ENCODE results near the gene ALAS1. TPM values are rescaled to one million over a fixed set of nuclear protein-coding genes. Genes with fewer than 3 reads are reported as not detected.

ALAS1 gene
- total and polyA plus RNA-seq, 2 experiments from 2014 or later, result 85.3 to 90.1 TPM

GRCh38 chr3:52204337-52205073, 6.5 kb downstream of the ALAS1 start:
- 88% methylated on average over 10 of the region's 10 CpGs for WGBS (ENCODE audit: low lambda C conversion rate, missing lambda C conversion rate)
- DNase-seq (ENCODE audit: low spot score), result no peak

GRCh38 chr3:52205727-52206372, 7.9 kb downstream of the ALAS1 start:
- Histone ChIP-seq H3K4me1 (ENCODE audit: insufficient read depth) (peaks cover 10% of the 10 kb centered on the region), H3K27me3 (no peaks in the 10 kb centered on the region), H3K9me3 (ENCODE audit: low read depth) (no peaks in the 10 kb centered on the region), H3K4me2 (no peak overlapping the region), H4K20me1 (ENCODE audit: insufficient read depth, poor library complexity, severe bottlenecking) (no peaks in the 10 kb centered on the region), H3K4me3 (no peak overlapping the region), H3K79me2 (peaks cover 11% of the 10 kb centered on the region), H3K9me2 (replicated peaks; ENCODE audit: insufficient read depth) (no peaks in the 10 kb centered on the region), H3K27ac (no peak overlapping the region), H3K36me3 (replicated peaks; ENCODE audit: insufficient read depth, low read depth) (peaks cover 10% of the 10 kb centered on the region), H2AFZ (no peak overlapping the region)
- TF ChIP-seq EZH2phosphoT487 (IDR thresholded peaks at IDR 0.05; ENCODE audit: low read depth, severe bottlenecking, unreplicated experiment), result no peak
- TF ChIP-seq EZH2 (IDR thresholded peaks at IDR 0.05; ENCODE audit: borderline replicate concordance), result no peak
- no peak for TF ChIP-seq CTCF (IDR thresholded peaks at IDR 0.05; ENCODE audit: poor library complexity)
- 86% methylated on average over 6 of the region's 6 CpGs for WGBS (ENCODE audit: low lambda C conversion rate, missing lambda C conversion rate)
- DNase-seq (ENCODE audit: low spot score), result no peak

More at GRCh38 chr3:52204337-52205073, 6.5 kb downstream of the ALAS1 start:
- Histone ChIP-seq H3K9me3 (ENCODE audit: low read depth) (no peaks in the 10 kb centered on the region), H3K4me3 (no peak overlapping the region), H3K27ac (no peak overlapping the region), H3K36me3 (replicated peaks; ENCODE audit: insufficient read depth, low read depth) (peaks cover 10% of the 10 kb centered on the region), H2AFZ (no peak overlapping the region), H3K9me2 (replicated peaks; ENCODE audit: insufficient read depth) (no peaks in the 10 kb centered on the region), H3K27me3 (no peaks in the 10 kb centered on the region), H3K4me2 (no peak overlapping the region), H3K79me2 (peaks cover 24% of the 10 kb centered on the region), H4K20me1 (ENCODE audit: insufficient read depth, poor library complexity, severe bottlenecking) (no peaks in the 10 kb centered on the region), H3K4me1 (ENCODE audit: insufficient read depth) (peaks cover 6% of the 10 kb centered on the region)
- TF ChIP-seq EZH2phosphoT487 (IDR thresholded peaks at IDR 0.05; ENCODE audit: low read depth, severe bottlenecking, unreplicated experiment) (no peak), EZH2 (IDR thresholded peaks at IDR 0.05; ENCODE audit: borderline replicate concordance) (no peak), CTCF (IDR thresholded peaks at IDR 0.05; ENCODE audit: poor library complexity) (no peak)

- TF ChIP-seq EZH2phosphoT487 (IDR thresholded peaks at IDR 0.05; ENCODE audit: low read depth, severe bottlenecking, unreplicated experiment) (no peak), CTCF (IDR thresholded peaks at IDR 0.05; ENCODE audit: poor library complexity) (no peak), EZH2 (IDR thresholded peaks at IDR 0.05; ENCODE audit: borderline replicate concordance) (no peak)
- Histone ChIP-seq H3K9me2 (replicated peaks; ENCODE audit: insufficient read depth) (no peaks in the 10 kb centered on the region), H3K27me3 (no peaks in the 10 kb centered on the region), H3K4me1 (ENCODE audit: insufficient read depth) (peaks cover 18% of the 10 kb centered on the region), H3K27ac (no peak overlapping the region), H3K4me3 (no peak overlapping the region), H3K9me3 (ENCODE audit: low read depth) (no peaks in the 10 kb centered on the region), H4K20me1 (ENCODE audit: insufficient read depth, poor library complexity, severe bottlenecking) (no peaks in the 10 kb centered on the region), H2AFZ (no peak overlapping the region), H3K4me2 (no peak overlapping the region), H3K36me3 (replicated peaks; ENCODE audit: insufficient read depth, low read depth) (peaks cover 10% of the 10 kb centered on the region), H3K79me2 (peaks cover 2% of the 10 kb centered on the region)
- WGBS (ENCODE audit: low lambda C conversion rate, missing lambda C conversion rate), result 88% methylated on average over 4 of the region's 4 CpGs
- DNase-seq (ENCODE audit: low spot score), result no peak
Measured at GRCh38 chr3:52208556-52208955, 10.6 kb downstream of the ALAS1 start.
